NCI-H1436 treated with DMSO at 0.1 percent for 48 hours (cell line): Measurements from ENCODE around the gene NOXA1.
"Not testable (repeated sequence)": the region's sequence is repeated elsewhere in the genome, so short reads cannot be mapped to it uniquely, and the experiment has no call there.

ENCODE experiments used
- DNase-seq: peaks from one replicate; lab custom pipeline; 2025; lab: John Stamatoyannopoulos, UW

Gene NOXA1

DNA sequence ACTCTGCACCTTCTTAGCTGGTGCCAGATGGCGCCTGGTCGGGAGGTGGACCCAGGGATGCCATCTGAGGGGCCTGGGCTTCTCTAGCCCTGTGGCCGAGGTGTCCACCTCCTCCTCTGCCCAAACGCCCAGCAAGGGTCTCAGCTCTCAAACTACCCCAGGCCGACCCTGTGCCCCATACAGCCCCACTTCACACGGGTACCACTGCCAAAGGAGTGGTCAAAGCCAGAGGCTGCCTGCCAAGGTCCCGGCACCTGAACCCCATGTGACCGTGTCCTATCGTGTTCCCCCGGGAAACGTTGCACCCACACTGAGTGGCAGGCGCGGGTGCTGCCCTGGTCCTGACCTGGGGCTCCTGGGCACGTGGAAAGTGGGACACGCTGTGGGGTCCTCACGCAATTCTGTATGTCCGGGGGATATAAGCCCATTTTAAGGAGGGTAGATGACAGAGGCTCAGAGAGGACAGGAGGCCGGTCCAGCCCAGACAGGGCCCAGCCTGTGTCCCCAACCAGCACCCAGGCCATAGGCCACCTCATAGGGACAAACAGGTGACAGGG is 16.0 kb downstream of the NOXA1 start:
- no peak for DNase-seq

DNA sequence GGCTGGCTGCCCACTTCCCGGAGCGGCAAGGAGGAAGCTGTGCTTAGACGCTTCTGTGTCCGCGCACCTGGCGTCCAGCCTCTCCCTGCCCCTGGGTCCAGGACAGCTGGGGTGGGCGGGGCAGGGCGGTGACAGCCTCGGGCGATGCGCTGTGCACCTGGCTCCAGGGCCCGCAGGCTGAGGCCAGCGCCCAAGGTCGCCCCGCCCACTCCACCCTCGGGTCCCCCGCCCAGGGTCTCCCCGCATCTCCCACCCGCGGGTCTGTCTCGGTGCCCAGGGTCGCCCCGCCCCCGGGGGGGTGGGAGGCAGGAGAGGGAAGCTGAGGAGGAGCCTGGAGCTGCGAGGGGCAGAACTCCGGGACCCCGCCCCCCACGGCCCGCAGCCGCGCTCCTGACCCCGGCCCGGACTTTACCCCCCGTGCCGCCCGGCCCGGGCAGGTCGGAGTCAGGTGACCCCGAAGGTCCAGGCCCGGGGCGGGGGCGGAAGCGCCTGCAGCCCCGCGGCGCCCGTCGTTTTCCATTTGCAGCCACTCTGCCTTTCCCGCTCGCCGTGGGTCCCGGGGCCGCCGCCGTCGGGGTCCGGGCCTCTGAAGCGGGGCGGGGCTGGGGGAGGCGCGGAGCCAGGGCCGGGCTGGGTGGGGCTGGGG is 18.2 kb downstream of the NOXA1 start, which contains the start of gene ENTPD8:
Gene ENTPD8 (minus strand): TSS at position 69 of the 646 bp plus-strand sequence. CDS start 3,072 bp downstream, outside the sequence.
- DNase-seq, result no peak

DNA sequence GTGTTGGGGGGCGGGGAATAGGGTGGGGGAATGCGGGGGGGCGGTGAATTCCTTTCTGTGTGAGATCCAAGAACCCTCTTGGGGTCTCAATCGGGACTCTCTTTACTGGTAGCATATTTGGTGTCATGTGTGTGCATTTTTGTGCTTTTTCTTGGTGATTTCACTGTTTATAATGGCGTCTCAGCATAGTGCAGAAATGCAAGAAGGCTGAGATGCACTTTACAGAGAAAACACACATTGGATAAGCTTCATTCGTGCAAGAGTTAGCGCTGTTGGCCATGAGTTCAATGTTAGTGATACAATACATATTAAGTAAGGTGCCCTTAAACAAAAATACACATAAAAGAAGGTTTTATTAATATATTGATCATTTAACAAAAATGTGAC is 18.7 kb downstream of the NOXA1 start:
- DNase-seq, result no peak

DNA sequence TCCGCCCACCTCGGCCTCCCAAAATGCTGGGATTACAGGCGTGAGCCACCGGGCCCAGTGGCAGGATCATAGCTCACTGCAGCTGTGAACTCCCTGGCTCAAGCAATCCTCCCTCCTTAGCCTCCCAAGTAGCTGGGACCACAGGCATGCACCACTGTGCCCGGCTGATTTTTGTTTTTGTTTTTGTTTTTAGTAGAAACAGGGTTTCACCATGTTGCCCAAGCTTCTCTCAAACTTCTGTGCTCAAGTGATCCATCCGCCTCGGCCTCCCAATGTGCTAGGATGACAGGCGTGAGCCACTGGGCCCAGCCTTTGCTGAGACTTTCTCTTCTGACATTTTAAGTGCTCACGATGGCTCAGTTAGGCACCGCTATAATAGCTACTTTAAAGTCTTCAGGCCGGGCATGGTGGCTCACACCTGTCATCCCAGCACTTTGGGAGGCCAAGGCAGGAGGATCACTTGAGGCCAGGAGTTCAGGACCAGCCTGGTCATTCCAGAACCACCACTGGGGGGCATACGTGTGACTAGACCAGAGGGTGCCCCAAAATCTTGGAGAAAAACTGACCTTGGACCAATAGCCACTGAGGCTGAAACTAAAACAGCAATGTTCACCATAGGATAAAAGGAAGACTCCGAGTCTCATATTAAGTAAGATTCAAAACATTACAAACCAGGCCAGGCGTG is 21.1 kb downstream of the NOXA1 start:
- no peak for DNase-seq

DNA sequence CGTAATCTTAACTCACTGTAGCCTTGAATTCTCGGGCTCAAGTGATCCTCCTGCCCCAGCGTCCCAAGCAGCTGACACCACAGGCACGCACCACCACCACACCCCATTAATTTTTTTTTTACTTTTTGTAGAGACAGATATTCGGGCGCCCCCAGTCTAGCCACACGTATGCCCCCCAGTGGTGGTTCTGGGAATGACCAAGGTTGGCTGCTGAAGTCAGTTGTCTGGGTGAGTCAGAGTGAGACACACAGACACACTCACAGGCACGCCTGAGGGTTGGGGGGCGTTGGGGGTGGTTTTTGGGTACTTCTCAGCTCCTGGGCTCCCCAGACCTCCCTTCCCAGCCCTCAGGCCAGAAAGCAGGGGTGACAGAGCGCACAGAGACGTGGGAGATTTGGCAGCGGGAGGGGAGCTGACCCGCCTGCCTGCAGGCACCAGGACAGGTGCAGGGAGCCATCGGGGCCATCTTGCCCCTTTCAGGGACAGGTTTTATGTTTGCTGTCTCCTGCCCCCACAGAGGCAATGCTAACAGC is 22.1 kb downstream of the NOXA1 start:
- peak; percentile 9 for DNase-seq

DNA sequence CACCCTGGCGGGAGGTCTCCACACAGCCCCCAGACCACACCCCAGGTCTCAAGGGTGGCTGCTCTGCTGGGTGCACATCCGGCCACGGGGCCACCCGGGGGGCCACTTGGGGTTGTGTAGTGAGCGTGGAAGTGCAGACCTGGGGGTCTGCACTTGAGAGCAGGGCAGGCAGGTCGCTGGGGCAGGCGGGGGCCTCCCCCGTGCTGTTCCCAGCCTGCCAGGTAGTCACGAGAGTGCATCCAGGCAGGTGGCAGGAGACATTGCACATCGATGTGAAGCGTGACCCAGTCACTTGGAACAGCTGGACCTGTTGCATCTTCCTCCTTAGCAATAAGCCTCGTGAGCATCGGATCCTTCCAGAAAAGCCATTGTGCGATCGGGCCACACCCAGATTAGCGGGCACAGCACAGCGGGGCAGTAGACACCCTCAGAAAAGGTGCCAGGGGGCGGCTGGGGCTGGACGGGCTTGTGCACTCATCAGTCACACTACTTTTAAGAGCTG is 22.8 kb downstream of the NOXA1 start:
- DNase-seq, result no peak

DNA sequence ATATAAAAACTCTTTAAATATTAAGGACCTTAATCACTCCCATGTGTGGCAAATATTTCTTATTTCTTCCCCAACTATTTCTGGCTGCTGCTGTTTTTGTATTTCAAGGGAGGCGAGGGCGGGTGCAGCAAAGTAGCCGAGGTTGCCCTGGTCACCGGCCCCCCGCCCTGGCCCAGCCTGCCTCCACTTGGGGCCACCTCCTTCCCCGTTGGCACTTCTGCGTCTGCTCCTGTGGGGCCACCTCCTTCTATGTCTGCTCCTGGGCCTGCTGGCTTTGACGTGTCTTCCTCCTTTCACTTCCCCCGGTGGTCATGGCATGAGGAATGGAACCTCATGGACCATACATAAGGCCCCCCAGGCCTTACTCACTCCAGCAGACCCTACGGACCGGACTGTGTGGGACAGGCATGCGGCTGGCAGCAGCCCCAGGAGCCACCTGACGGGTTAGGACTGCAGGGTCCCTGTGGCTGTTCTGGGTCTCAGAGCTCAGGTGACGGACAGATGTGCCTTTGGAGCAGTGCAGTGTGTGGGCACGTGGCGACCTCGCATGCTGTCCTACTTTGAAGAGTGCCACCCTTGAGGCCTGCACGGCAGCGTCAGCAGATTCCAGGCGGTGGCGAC is 23.8 kb downstream of the NOXA1 start:
- DNase-seq, result no peak

DNA sequence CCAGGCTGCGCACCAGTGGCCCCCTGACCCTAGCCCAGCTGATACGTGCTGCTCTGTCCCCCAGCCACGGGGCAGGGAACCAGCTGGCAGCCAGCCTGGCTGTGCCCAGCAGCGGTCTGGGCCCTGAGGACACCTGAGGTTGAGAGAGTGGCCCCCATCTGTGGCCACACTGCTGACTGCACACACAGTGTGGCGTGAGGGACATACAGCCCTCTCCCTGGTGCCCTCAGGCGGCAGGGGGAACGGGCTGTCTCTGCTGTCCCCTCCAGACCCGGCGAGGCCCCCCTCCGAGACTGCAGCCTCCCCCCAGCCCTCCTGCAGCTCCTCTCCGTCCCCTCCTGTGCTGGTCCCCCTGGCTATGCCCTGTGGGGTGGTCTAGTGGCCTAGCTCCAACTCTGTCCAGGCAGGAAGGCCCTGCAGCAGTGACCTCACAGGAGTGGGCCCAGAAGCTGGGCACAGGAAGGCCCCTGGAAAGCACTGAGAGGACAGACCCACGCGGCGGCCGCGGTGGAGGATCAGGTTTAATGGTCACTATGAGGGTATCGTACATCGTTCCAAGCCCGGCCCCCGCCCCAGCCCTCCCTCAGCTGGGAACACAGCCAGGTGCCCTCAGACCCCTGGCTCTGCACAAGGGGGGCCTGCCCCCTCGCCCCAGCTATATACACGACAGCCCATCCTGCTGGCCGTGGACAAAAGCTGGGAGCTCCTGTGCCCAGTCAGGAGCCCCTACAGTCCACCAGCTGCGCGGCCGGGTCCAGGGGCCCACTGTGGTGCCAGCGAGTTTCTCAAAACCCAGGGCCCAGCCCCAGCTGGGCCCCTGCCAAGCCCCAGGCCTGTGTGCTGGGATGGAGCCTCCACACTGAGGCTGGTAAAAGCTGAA is 24.8 kb downstream of the NOXA1 start:
- no peak for DNase-seq

DNA sequence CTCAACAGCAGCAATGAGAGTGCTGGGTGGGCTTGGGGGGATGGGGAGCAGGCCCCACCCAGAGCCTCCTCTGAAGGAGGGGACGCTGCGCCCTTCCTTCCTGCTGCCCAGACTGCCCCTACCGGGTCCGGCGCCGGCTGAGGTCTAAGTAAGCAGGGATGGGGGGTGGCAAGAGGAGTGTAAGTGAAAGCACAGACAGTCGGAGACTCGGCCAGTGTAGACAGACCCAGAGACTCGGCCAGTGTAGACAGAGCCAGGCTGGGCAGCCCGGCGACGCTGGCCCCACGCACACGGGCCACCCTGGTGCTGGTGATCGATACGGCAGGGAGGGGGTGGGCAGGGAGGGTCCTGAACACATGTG is 25.4 kb downstream of the NOXA1 start:
- no peak for DNase-seq

DNA sequence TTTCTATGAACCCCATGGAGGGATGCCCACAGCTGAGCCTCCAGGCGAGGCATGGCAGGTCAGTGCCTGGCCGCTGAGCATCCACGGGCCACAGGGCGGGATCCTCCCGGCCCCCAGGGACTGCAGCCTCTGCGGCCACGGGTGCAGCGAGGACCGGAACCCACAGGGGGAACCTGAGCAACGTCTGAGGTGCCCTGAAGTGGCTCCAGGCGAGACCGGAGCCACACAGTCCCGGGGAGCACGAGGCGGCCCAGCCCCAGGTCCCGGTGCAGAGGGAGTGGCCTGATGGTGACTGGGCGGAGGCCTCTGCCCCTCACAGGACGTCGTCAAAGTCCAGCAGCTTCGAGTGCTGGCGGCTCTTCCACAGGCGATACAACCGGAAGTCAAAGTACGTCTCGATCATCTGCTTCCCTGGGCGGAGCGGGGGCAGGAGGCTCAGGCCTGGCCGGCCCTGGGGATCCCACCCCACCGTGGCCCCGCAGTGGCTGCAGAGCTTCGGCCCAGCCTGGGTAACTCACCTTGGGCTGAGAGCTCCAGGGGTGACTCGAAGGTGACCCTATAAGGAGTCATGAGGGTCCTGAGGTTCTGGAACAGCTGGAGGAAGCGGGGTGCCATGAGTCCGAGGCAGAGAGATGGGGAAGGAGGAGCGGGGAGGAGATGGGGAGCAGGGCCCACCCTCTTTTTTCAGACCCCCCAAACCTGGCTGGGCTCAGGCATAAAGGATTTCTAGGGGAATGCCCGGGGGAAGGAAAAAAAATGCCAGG is 26.1 kb downstream of the NOXA1 start:
- no peak for DNase-seq

DNA sequence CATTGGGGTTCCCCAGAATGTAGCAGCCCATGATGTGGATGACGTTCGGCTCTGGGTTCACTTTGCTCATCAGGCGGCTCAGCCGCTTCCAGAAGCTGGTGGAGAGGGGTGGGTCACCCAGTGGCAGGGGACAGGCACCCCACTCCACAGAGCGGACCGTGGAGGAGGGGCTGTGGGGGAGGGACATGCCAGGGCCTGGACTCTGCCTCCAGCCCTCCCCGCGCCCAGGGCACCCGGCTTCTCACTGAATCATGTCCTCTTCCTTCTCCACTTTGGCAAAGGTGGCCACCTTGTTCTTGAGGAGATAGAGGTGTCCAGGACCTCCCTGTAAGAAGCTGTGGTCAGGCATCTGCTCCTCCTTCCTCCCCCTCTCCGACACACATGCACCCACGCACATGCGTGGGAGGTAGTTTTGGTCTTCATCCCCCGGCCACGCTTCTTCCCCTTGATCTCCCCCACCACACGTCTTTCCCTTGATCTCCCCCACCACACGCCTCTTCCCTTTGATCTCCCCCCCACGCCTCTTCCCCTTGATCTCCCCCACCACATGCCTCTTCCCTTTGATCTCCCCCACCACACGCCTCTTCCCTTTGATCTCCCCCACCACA is 26.8 kb downstream of the NOXA1 start:
- no peak for DNase-seq

DNA sequence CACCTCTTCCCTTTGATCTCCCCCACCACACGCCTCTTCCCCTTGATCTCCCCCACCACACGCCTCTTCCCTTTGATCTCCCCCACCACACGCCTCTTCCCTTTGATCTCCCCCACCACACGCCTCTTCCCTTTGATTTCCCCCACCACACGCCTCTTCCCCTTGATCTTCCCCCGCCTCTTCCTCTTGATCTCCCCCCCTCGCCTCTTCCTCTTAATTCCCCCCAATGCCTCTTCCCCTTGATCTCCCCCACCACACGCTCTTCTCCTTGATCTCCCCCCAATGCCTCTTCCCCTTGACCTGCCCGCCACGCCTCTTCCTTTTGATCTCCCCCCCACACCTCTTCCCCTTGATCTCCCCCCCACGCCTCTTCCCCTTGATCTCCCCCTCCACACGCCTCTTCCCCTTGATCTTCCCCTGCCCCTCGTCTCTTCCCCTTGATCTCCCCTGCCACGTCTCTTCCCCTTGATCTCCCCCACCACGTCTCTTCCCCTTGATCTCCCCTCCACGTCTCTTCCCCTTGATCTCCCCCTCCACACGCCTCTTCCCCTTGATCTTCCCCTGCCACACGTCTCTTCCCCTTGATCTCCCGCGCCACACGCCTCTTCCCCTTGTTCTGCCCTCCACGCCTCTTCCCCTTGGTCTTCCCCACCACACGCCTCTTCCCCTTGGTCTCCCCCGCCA is 27.5 kb downstream of the NOXA1 start:
- not testable (repeated sequence) for DNase-seq

DNA sequence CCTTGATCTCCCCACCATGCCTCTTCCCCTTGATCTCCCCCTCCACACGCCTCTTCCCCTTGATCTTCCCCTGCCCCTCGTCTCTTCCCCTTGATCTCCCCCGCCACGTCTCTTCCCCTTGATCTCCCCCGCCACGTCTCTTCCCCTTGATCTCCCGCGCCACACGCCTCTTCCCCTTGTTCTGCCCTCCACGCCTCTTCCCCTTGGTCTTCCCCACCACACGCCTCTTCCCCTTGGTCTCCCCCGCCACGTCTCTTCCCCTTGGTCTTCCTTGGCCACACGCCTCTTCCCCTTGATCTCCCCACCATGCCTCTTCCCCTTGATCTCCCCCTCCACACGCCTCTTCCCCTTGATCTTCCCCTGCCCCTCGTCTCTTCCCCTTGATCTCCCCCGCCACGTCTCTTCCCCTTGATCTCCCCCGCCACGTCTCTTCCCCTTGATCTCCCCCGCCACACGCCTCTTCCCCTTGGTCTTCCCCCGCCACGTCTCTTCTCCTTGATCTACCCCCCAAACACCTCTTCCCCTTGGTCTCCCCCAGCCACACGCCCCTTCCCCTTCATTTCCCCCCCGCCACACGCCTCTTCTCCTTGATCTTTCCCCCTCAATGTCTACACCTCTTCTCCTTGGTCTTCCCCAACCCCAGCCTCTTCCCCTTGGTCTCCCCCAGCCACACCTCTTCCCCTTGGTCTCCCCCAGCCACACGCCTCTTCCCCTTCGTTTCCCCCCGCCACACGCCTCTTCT is 28.2 kb downstream of the NOXA1 start:
- DNase-seq, result not testable (repeated sequence)

DNA sequence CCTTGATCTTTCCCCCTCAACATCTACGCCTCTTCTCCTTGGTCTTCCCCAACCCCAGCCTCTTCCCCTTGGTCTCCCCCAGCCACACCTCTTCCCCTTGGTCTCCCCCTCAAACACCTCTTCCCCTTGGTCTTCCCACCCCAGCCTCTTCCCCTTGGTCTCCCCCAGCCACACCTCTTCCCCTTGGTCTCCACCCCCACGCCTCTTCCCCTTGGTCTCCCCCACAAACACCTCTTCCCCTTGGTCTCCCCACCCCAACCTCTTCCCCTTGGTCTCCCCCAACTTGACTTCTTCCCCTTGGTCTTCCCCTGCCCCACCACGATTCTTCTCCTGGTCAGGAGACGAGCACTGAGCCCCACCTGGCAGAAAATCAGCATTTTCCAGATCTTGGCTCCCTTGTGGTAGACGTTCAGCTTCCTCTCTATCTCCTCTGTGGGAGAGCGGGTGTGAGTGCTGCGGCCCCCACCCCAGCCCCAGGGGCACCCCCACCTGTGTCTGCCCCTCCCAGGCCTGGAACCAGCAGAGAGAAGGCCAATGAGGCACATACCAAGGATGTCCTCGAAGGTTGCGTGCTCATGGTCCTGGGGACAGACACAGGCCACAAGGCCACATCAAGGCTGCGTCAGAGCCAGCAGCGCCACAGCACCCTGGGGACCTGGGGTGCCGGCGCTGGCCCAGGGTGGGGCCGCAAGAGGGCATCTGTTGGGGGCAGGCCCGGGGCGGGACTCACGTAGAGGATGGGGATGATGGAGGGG is 29.0 kb downstream of the NOXA1 start:
- DNase-seq, result no peak

DNA sequence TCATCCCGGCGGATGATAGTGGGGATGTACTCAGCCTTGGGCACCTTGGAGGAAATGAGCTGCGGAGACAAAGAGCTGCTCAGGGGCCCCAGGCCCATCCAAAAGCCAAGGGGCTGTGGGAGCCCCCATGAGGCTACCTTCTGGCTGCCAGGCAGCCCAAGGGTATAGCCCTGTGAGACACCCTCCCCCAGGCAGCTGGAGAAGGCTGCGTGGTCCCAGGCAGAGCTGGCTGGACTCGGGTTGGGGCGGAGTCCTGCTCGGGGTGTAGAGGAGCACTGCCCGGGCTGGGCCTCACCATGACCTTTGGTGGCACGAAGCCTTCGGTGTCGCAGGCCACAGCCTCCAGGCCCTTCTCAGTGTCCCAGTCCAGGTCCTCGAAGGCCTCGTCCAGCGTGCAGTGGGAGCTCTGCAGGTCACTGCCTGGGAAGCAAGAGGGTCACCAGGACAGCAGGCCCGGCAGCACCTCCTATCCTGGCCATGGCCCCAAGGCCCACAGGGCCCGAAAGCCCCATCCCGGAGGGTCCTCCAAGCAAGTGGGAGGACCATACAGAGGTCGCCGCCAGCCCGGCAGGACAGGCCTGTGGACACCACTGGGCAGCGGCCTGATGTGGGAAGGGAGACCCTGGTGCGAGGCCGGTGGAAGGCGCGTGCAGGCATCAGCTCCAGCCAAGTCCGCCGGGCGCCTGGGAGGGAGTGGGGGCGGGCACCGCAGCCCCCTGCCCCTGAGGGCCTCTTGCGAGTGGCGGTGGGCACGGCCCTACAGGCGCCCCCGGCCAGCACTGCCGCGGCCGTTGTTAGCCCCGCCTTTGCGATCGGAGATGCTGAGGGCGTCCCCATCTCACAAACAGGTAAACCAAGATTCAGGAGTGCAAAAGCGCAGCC is 29.8 kb downstream of the NOXA1 start:
- no peak for DNase-seq

DNA sequence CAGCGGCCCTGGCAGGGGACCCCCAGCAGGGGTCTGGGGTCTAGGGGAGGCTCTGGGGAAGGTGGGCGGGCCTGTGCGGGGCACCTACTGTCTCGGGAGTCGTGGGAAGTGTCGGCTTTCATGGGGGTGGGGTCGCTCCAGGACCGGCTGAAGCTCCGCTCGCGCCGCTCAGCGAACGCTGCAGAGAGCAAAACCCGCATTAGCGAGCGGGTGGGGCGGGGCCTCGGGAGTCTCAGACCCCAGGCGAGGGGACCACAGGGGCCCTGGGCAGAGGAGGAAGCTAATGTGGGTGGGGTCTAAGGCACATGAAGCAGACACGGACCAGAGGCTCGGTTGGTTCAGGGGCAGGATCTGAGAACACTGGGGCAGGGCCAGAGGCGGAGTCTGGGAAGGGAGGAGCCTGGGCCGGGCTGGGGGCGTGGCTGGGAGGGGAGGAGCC is 30.5 kb downstream of the NOXA1 start:
- no peak for DNase-seq

DNA sequence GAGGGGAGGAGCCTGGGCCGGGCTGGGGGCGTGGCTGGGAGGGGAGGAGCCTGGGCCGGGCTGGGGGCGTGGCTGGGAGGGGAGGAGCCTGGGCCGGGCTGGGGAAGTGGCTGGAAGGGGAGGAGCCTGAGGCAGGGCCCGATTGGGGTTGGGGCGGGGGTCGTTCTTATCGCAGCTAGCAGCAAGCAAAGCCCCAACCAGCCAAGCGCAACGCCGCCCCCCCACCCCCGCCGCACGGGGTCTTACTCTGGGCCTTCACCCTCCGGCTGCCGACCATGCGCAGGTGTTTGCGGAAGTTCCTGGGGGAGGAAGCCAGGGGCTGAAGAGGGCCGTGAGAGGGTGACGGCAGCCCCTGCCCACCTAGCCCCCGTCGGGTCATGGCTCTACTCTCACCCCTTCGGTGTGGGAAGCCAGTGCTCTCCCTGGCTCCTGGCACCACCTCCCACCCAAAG is 31.0 kb downstream of the NOXA1 start:
- DNase-seq, result no peak
